Measurements from ENCODE around the gene LIN28A. TPM values are rescaled to one million over a fixed set of nuclear protein-coding genes. Genes with fewer than 3 reads are reported as not detected.

The LIN28A gene
- total RNA-seq, 1 experiment from 2014 or later: 1,289 TPM

DNA sequence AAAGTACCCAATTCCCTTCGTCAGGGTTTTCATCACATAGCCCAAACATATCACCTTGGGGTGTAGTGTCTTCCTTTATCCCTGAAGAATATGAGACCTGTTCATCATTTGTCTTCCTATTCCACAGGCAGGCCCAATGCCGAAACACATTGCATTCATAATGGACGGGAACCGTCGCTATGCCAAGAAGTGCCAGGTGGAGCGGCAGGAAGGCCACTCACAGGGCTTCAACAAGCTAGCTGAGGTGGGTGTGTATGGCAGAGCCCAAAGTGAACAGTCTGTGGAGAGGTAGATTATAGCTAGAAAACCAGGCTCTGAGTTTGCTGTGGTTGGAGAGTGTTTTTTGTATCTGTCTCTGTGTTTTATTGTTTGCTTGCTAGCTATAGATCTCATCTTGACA, 27.4 kb downstream of the LIN28A start:
- Histone ChIP-seq H2BK120ac (ENCODE audit: low read depth, low read length, poor library complexity, severe bottlenecking) (no peak overlapping the region), H3K14ac (ENCODE audit: insufficient read depth, low read length) (no peak overlapping the region), H3K18ac (ENCODE audit: insufficient read length, low read depth, low read length) (no peak overlapping the region), H3K9me3 (ENCODE audit: control insufficient read depth, low read depth, low read length) (no peaks in the 10 kb centered on the region), H3K9ac (ENCODE audit: extremely low read depth, insufficient read length, low read length) (no peak overlapping the region), H3K27ac (ENCODE audit: insufficient read length, low read depth, low read length) (no peak overlapping the region), H3T11ph (ENCODE audit: low read length) (no peak overlapping the region), H3K23me2 (ENCODE audit: insufficient read length, low read depth, low read length, poor library complexity, severe bottlenecking) (no peaks in the 10 kb centered on the region), H2AFZ (ENCODE audit: low read length) (no peak overlapping the region), H3K79me1 (ENCODE audit: insufficient read depth, low read depth, low read length, poor library complexity, severe bottlenecking) (no peaks in the 10 kb centered on the region), H4K91ac (ENCODE audit: insufficient read length, low read depth, low read length) (no peak overlapping the region), H4K20me1 (ENCODE audit: control insufficient read depth, insufficient read depth, insufficient read length) (no peaks in the 10 kb centered on the region), H3K23ac (ENCODE audit: insufficient read length, low read depth, low read length) (no peak overlapping the region), H2BK12ac (ENCODE audit: insufficient read length, low read depth, low read length) (no peak overlapping the region), H2BK20ac (ENCODE audit: low read depth, low read length, poor library complexity, severe bottlenecking) (no peak overlapping the region), H3K79me2 (ENCODE audit: insufficient read depth, low read length) (no peaks in the 10 kb centered on the region), H3K4me2 (ENCODE audit: insufficient read depth, insufficient read length, low read length) (no peak overlapping the region), H2AK5ac (ENCODE audit: insufficient read length, low read length) (no peak overlapping the region), H4K5ac (ENCODE audit: insufficient read length, low read depth, low read length) (no peak overlapping the region), H3K4ac (ENCODE audit: low read depth, low read length) (no peak overlapping the region), H3K4me1 (ENCODE audit: insufficient read depth, low read length) (no peaks in the 10 kb centered on the region; the same call in 1 of the 2 replicates), H3K56ac (ENCODE audit: insufficient read length, low read depth, low read length) (no peak overlapping the region), H2BK5ac (ENCODE audit: insufficient read length, low read length) (no peak overlapping the region), H3K27me3 (ENCODE audit: insufficient read depth, low read length) (no peaks in the 10 kb centered on the region), H4K8ac (replicated peaks; ENCODE audit: insufficient read length, low read depth, low read length) (no peak overlapping the region), H2BK15ac (ENCODE audit: low read depth, low read length) (no peak overlapping the region)
- no peak overlapping the region for H3K27ac Mint-ChIP-seq
- H3K4me3 Mint-ChIP-seq: no peak overlapping the region
- peaks cover 26 to 62% (median 57%) of the 10 kb centered on the region in 3 experiments for H3K36me3 Mint-ChIP-seq (ENCODE audit: insufficient read depth in 1 of 3, low read depth in 3 of 3)
- no CpG with 5 or more reads among the region's 6 CpGs for WGBS (ENCODE audit: extremely low coverage, insufficient read length, low lambda C conversion rate)
- DNase-seq: no peak
- no peak for TF ChIP-seq CTCF (conservative IDR thresholded peaks at IDR 0.05)
- H3K27me3 Mint-ChIP-seq (ENCODE audit: low read depth): no peaks in the 10 kb centered on the region
- H3K9me3 Mint-ChIP-seq: no peaks in the 10 kb centered on the region
- H3K4me1 Mint-ChIP-seq: peaks cover 0 to 3% of the 10 kb centered on the region in 2 experiments; a peak in 3 of 4 replicates
